ENCODE measurements around the gene LSM4. TPM values are rescaled to one million over a fixed set of nuclear protein-coding genes. Genes with fewer than 3 reads are reported as not detected.
A peak's percentile ranks its signal among the peaks of the same experiment; 100 is the strongest.

LSM4 gene
- total and polyA plus RNA-seq, 10 of the 15 experiments (the other 5 are each of a cell fraction or from before 2014, with no cell fraction given), result 12.6 to 652 (median 217) TPM

DNA sequence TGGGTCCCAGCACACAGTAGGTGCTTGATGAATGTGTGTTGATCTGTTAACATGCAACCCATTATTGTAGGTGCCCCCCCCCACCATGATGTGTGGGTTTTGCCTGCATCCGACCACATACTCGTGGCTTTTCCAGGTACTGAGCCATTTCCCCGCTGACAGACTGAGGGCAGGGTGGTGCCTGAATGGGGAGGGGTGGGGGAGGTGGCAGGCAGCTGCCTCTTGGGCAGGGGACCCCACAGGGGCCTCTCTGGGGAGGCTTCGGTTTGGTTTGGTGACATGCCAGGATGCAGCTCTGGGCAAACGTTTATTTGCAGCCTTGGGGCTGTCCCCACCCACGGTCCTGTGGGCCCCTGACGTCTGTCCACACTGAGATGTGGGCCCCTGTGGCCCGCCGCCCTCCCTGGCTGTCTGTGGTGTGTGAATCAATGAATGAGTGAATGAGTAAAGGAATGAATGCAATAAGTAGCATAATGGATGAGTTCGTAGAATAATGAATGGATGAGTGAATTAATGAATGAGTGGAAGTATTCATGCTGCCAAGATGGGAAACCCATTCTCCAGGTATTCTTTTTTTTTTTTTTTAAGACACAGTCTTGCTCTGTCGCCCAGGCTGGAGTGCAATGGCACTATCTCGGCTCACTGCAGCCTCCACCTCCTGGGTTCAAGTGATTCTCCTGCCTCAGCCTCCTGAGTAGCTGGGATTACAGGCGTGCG lies 32.4 kb downstream of the LSM4 start (continued):
- TF ChIP-seq, protein P1, sequence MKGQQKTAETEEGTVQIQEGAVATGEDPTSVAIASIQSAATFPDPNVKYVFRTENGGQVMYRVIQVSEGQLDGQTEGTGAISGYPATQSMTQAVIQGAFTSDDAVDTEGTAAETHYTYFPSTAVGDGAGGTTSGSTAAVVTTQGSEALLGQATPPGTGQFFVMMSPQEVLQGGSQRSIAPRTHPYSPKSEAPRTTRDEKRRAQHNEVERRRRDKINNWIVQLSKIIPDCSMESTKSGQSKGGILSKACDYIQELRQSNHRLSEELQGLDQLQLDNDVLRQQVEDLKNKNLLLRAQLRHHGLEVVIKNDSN (IDR thresholded peaks at IDR 0.05; ENCODE audit: borderline replicate concordance, extremely low read length, insufficient read depth, low read depth, low read length), result no peak
- peak; percentile 52; the same call in 2 of the 3 replicates for TF ChIP-seq POU2F2 (IDR thresholded peaks at IDR 0.05; ENCODE audit: borderline replicate concordance, low read depth, low read length)
- TF ChIP-seq, protein P2, sequence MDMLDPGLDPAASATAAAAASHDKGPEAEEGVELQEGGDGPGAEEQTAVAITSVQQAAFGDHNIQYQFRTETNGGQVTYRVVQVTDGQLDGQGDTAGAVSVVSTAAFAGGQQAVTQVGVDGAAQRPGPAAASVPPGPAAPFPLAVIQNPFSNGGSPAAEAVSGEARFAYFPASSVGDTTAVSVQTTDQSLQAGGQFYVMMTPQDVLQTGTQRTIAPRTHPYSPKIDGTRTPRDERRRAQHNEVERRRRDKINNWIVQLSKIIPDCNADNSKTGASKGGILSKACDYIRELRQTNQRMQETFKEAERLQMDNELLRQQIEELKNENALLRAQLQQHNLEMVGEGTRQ (IDR thresholded peaks at IDR 0.05; ENCODE audit: borderline replicate concordance, low read depth, low read length), result no peak

- H3K27ac ChIP-seq (ENCODE audit: control insufficient read depth, insufficient read depth), result peak overlapping the region; percentile 96
- H3K4me3 ChIP-seq, result 0 out of 2 replicates have a peak overlapping the region, but pooled peaks have one; percentile 7
- in situ Hi-C loops (cut with MboI), result no loop called here
- H3K36me3 ChIP-seq (ENCODE audit: control insufficient read depth in 2 of 2, insufficient read depth in 2 of 2, low read length in 1 of 2), result no peaks in the 10 kb centered on the region
- 59% methylated on average over 11 of the region's 12 CpGs for WGBS (ENCODE audit: insufficient coverage, insufficient replicate concordance, low lambda C conversion rate, missing lambda C conversion rate)
- H3K4me2 ChIP-seq (ENCODE audit: control insufficient read depth, insufficient read depth), result peak overlapping the region; percentile 71
- ChIA-PET POLR2A (interaction anchor here (0.5 to 5.8 kb wide), 12 partner anchors 9 to 557 kb away, joined by 3 to 172 read pairs (median 7); partner anchors contain the start of genes JUND and LSM4), CTCF (interaction anchor here (0.5 to 4.5 kb wide), 4 partner anchors 9 to 94 kb away, joined by 3 to 81 read pairs (median 6); partner anchors contain the start of gene JUND), RAD21 (ENCODE audit: unreplicated experiment) (interaction anchor here (0.7 to 5.8 kb wide), 6 partner anchors 9 to 361 kb away, joined by 3 to 136 read pairs (median 4); partner anchors contain the start of gene JUND), SMC1A (ENCODE audit: uncharacterized antibody, unreplicated experiment) (interaction anchor here (0.6 to 4.3 kb wide), 3 partner anchors 9 to 15 kb away, joined by 3 to 58 read pairs (median 5); partner anchors contain the start of gene JUND)
- FAIRE-seq, result peak; percentile 38
- 0 out of 2 replicates have a peak, but pooled peaks have one; percentile 64 for TF ChIP-seq SMARCA5 (IDR thresholded peaks at IDR 0.05)
- no peak for TF ChIP-seq BACH1 (IDR thresholded peaks at IDR 0.05; ENCODE audit: borderline replicate concordance)
- no peak for TF ChIP-seq TBL1XR1 (IDR thresholded peaks at IDR 0.05; ENCODE audit: low read depth, low read length)
- no peaks in the 10 kb centered on the region for H3K27me3 ChIP-seq (replicated peaks in 1 of 2; ENCODE audit: control insufficient read depth in 2 of 2, insufficient read depth in 2 of 2, low read length in 1 of 2)
- no peaks in the 10 kb centered on the region for H4K20me1 ChIP-seq (ENCODE audit: control insufficient read depth, insufficient read depth)
- H3K9me3 ChIP-seq (replicated peaks; ENCODE audit: control insufficient read depth, insufficient read depth, low read length), result no peaks in the 10 kb centered on the region
- H3K4me1 ChIP-seq (ENCODE audit: control insufficient read depth, insufficient read depth, low read length), result peaks cover 39% of the 10 kb centered on the region
- no peak for DNase-seq (ENCODE audit: low read depth, low spot score)
- peaks cover 5% of the 10 kb centered on the region for H3K79me2 ChIP-seq (ENCODE audit: control insufficient read depth, insufficient read depth, low read length)
- BruUV-seq (replicated peaks), result no TSS peak
- intact Hi-C loops (cut with micrococcal nuclease; ENCODE audit: unreplicated experiment), result loop anchor here (1.0 kb wide), 2 partner anchors 7 to 15 kb away; no protein-coding TSS in a partner anchor
- H3K9ac ChIP-seq (ENCODE audit: control insufficient read depth, insufficient read depth, low read length), result no peak overlapping the region
- ATAC-seq, result no peak; the same call in 2 of the 3 replicates
- peak overlapping the region; percentile 10; the same call in 1 of the 2 replicates for H2AFZ ChIP-seq (ENCODE audit: control insufficient read depth, low read depth, low read length)
These were observed 33.2 kb downstream of the LSM4 start for GRCh38 chr19:18289471-18290301.
